Measurements from ENCODE around the gene PRH1.

DNA sequence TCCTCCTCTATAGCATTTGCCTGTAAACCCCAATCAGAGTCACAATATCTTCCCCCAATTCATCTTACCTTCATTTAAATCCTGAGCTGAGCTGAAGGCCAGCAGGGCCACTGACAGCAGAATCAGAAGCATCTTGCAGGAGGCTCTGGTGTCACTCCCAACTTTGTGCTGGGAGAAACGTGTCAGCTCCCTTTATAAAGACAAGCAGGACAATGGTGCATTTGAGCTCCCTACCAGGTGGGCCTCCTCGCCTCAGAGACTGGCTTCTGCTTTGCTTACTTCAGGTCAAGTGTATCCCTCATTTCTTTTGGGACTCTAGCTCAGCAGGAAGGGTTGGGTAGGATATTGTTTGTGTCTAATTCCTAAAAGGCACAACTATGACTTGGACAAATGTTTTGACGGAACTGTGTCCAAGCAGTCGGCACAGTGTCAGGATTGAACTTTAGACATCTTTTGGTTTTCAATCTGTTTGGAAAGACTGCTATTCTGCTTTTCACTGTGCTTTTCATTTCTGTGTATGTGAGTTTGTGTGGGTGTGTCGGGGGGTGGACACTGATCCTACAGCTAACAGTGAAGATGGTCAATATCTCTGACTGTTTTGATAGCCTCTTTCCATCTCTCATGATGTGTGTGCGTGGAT is at the start of gene PRH1:
- no peak for TF ChIP-seq POLR2A (IDR thresholded peaks at IDR 0.05; ENCODE audit: low read depth, low read length)
- TF ChIP-seq POLR2AphosphoS5 (IDR thresholded peaks at IDR 0.05; ENCODE audit: low read depth, low read length): no peak
- TF ChIP-seq PAX5 (IDR thresholded peaks at IDR 0.05; ENCODE audit: insufficient read depth, low read length, severe bottlenecking): no peak

Measured in GM12891 (cell line).